Measurements from ENCODE around the gene WDR7.

GRCh38 chr18:56676639-56677038 is 25.5 kb downstream of the WDR7 start:
- TF ChIP-seq POLR2A (IDR thresholded peaks at IDR 0.05) (no peak), CTCF (IDR thresholded peaks at IDR 0.05) (no peak)
